SH-SY5Y (cell line): Measurements from ENCODE around the gene PPP1R16B.
A peak's percentile ranks its signal among the peaks of the same experiment; 100 is the strongest.

Source experiments
- GATA2 ChIP-seq: IDR thresholded peaks from 2 replicates; pipeline ENCODE4 v1.6.1; 2011; ENCODE audit warnings: mild to moderate bottlenecking, low read depth, low read length
- GATA3 ChIP-seq: IDR thresholded peaks from 2 replicates; pipeline ENCODE4 v1.6.1; 2011; ENCODE audit warnings: low read depth, mild to moderate bottlenecking, low read length, moderate library complexity

- TF ChIP-seq GATA2, result peak; percentile 97
- peak; percentile 96 for TF ChIP-seq GATA3
Observed at GRCh38 chr20:38875175-38875993, 69.9 kb downstream of the PPP1R16B start.
